ENCODE data around the gene MBD5.
"Not testable (repeated sequence)": the region's sequence is repeated elsewhere in the genome, so short reads cannot be mapped to it uniquely, and the experiment has no call there.

Gene MBD5

DNA sequence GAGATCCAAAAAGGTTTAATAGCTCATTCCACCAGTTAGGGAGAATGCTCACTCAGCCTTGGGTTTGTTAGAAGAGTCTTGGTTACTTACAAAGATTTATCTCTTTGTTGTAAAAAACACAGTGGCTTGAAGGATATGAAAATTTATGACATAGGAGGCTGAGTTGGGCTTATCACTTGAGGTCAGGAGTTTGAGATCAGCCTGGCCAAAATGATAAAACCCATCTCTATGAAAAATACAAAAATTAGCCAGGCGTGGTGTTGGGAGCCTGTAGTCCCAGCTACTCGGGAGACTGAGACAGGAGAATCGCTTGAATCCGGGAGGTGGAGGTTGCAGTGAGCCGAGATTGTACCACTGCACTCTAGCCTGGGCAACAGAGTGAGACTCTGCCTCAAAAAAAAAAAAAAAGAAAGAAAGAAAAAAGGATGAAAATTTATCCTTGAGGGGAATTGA is 522.2 kb downstream of the MBD5 start:
- DNase-seq (ENCODE audit: low read depth, low spot score) = not testable (repeated sequence)

DNA sequence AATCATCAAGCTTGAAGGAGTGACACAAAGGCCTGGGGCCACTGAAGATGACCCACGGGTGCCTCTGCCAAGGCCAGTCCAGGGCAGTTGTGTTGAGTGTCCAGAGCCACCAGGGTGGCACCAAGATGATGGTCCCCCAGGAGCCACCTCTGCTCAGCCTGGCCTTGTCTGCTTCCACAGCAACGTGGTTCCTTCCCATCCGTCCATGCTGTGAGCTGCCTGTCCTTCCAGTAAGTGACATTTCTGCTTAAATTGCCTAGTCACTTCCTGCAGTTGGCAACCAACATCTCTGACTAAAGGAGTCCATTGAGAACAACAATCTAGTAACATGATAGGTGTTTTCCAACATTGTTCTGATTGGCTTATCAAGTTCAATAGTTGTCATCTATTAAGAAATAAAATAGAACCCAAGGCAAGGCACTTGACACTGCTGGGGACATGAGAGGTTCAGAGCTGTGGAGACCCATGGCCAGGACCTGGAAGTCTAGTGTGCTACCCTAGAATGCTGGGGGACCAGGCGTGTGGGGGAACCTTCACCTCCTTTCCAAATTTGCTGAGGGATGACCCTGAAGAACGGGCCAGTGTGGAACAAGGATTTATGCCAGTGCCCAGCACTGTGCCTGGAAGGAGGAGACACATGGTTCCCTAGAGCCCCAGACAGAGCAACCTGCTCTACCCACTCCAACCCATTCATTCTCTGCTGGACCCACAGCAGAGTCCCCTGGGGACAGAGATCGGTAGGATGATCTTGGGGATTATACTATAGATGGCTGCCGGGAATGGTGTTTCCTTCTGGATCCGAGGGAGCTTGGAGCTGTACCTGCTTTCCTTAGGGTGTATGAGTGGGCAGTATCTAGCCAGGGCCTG is 524.7 kb downstream of the MBD5 start:
- no peak for DNase-seq (ENCODE audit: low read depth, low spot score)

DNA sequence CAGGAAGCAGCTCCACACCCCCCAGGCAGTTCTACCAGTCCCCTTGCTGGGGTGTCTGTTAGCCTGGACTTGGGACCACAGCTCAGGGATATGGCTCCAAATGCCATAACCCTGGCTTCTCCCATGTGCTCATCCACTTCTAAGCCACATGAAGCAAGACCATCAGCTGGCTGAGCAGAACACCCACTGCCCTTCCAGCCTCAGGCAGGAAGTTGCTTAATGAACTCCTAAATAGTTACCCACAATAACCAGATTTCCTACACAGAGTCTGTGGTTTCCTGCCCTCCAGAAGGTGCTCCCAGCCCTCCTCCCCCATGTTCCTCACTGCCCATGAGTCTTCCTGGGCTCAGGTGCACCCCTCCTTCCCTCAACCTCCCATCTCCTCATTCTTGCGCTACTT is 525.4 kb downstream of the MBD5 start:
- no peak for DNase-seq (ENCODE audit: low read depth, low spot score)

DNA sequence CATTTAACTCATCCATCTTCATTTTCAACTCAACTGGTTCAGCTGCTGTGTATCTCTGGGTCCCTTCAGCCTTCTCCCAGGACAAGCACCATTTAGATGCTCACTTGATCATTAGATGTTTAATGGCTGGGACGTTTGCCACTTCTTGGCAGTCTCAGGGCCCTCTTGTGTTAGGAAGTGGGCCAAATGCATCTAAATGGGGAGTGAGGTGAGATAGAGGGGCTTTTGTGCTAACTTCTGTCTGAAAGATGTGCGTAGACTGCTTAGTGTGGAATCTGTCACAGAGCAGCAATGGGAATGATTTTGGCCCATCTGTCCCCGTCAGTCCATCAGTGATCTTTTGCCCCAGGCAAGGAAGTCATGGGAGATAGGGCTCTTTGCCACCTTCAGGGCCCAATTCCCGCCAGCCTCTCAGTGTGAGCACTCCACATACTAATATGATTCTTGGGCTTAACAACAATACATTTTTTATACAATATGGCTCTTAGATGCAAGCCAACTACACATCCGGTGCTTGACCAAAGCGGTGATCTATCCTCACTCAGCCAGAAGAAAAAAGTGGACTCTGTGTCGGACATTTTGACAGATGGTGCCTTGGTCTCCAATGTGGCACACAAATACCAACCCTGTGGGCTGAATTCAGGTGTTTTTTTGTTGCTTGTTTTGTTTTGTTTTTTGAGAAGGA is 528.0 kb downstream of the MBD5 start:
- DNase-seq (ENCODE audit: low read depth, low spot score) = no peak

DNA sequence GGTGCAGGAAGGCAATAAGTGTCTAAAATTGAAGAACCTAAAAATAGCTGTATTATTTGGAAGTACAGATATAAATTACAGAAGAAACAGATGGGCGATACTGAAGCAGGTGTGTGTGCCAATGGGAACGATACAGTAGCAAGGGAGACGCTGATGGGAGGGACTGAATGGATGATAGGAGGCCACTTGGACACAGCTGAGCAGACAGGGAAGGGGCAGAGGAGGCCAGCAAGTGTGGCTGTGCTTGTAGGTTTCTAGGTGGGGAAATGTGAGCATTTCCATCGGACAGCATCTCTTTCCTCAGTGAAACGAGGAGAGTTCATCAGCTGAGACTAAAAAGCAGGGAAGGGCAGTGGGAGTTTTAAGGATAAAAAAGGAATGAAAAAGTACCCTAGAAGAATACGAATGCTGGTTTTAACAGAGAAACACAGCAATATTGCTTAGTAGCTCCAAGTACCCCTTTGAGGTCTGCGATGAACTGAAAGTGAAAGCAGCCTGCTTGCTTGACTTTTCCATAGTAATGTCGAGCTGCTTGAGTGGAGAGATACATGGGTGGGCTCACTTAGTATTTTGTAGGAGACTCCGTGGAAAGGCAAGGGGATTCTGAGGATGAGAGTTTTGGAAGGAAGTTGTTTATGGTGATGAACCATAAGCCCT is 531.9 kb downstream of the MBD5 start:
- DNase-seq (ENCODE audit: low read depth, low spot score) = no peak

DNA sequence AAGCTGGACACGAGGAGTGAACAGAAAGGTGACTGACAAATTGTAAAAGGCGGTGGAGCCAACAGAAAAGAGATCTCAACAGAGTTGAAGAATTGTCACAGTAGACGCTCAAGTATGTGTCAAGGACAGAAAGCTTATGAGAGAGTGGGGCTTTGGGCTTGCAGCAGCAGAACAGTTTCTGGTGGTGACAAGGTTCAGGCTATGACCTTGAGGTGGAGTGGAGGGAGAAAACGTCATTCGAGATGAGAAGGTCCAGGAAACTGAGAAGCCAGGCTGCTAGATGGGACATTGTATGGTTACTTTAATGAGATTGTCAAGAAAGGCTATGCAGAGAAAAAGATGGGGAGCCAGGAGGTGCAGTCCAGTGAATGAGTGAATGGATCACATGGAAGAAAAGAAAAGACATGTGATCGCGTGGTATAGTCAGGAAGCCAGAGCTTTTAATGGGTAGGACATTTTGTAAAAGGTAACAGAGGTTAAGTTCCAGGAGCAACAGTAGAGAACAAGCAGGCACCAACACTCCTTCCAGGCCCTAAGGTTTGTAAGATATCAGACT is 532.5 kb downstream of the MBD5 start:
- no peak for DNase-seq (ENCODE audit: low read depth, low spot score)

DNA sequence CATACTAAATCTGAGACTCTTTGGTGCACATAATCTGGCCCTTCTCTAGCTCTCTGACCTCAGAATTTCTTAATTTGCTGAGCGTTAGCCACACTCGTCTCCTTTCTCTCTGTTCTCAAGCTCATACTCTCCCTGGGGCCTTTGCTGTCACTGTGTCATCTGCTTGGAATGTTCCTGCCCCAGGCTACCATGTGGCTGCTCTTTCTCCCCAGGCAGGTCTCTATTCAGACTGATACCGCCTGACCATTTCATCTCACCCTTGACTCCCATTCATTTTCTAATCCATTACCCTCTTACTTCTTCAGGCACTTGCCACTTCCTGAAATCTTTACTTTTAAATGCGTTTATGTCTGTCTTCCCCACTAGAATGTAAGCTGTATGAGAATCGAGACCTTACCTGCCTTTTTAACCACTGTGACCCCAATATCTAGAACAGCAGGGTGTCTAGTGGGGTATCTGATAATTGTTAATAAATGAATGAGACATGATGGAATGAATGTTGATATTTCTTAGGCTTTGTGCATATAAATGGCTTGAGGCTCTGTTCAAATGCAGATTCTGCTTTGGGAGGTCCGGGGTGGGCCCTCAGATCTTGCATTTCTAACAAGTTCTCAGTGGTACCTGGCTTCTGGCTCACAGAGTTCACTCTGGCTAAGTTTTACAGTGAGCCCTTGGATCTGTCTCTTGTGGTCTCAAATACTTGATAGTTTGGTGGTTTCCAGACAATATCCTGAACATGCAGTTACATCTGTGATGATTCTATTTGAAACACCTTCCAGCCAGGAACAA is 533.8 kb downstream of the MBD5 start:
- DNase-seq (ENCODE audit: low read depth, low spot score) = peak; percentile 77

DNA sequence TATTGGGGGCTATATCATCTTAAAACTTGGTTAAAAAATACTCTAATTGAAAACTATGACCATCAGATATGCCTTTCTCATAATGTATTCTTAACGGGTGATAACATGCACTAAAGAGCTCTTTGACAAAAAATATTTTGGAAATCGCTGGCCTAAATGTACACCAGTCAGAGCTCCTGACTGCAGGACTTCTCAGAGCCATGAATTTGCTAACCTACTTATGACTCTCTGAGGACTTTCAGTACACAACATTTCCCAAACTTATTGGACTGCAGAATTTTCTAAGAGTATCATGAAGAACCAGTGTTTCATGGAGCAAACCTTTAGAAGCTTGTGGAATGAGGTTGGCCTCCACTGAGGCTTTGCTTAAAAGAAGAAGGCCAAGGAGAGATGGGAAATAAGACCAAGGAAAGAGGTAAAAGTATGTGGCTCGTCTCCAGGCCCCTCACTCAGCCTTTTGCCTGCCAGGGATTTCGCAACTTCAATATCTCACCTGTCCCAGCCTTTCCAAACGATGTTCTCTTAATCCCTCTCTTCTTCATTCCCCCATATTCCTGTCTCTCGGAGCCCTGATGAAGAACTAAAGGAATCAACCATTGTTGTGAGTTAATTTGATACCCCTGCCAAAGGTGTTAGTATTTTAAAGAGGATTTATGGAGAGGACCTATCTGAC is 534.9 kb downstream of the MBD5 start:
- no peak for DNase-seq (ENCODE audit: low read depth, low spot score)

DNA sequence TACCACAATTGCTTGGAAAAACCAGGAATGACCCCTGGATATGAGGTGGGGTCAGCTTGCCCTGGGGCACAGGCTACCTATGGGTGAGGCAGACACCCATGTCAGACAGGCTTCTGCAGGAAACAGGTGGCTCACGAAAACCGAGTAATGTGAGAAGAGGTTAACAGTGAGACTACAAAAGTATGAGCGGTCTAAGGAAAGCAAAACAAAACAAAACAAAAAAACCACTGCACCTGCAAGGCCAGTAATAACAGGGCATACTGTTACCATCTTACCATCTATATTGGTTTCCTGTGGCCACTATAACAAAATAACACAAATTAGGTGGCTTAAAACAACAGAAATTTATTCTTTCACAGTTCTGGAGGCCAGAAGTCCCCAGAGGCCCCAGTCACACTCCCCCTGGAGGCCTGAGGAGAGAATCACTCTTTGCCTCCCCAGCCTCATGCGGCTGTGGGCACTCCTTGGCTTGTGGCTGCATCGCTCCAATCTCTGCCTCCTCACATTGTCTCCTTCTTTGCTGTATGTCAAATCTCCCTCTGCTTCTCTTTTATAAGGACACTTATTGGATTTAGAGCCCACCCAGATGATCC is 537.0 kb downstream of the MBD5 start:
- no peak for DNase-seq (ENCODE audit: low read depth, low spot score)

DNA sequence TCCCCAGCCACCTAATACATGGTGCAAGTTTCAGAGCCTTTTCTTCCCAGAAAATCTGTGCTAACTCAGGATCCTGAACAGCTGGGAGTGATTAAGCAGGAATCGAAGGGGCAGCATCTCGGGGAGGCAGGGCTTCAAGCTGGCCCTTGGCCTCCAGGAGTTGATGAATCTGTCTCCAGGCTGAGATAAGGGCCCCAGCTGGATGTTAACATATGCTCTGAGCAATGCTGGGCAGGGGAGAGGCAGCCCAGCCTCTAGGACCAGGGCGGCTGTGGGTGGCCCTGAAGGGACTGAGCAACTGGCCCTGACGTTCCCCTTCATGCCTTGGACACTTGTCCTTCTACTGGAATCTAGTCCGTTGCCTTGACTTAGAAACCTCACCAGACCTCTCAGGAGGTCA is 539.6 kb downstream of the MBD5 start:
- DNase-seq (ENCODE audit: low read depth, low spot score) = no peak

DNA sequence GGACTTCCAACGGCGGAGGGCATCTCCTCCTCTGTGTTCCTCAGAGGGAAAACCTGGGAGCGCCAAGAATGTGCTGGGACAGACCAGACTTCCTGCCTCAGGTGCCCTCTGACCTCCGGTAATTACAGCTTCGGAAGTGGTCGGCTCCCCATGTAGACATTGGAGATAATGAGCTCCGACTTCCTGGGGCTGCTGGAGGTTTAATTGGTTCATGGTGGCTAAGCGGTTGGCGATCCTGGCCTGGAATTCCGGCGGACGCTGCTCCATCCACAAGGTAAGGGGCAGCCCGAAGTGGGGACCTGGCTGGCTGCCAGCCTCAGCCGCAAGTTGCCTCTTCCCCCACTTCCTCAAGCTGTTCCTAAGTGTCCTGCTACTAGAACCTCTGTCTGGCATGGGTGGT is 540.5 kb downstream of the MBD5 start:
- no peak for DNase-seq (ENCODE audit: low read depth, low spot score)

DNA sequence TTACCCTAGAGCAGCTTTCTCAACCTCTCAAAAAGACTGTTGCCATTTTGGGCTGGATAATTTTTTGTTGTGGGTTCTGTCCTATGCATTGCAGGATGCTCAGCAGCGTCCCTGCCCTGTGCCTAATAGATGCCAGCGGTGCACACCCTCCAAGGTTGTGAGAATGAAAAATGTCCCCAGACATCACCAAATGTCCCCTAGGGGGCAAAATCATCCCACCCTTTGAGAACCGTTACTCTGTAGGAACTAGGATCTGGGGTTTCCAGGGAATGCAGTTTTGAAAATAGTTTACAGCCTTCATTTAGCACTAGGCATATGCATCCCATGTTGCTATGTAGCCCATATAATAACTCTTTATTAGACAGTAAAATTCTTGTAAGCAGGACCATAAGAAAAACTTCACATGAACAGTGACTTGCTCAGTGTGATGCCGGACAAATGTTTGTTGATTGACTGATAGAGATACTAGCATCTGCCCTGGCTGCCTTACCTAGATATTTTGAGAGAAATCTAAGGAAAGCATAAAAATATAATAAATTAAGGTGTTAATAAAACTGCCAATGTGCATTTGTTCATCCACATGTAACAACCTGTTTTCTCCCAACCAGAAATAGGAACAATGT is 544.5 kb downstream of the MBD5 start:
- peak; percentile 20 for DNase-seq (ENCODE audit: low read depth, low spot score)
